Sigmoid colon (tissue), 4 donors: ENCODE data around the gene NAA80.

ENCODE experiments used
- CTCF ChIP-seq, 4 experiments: fragments of 450-650 bp in 3 of 4; fragments of 200-600 bp in 1 of 4; IDR thresholded peaks; one replicate each; pipeline ENCODE4 v1.5.1; 2016 to 2019; ENCODE audit warnings: antibody characterized with exemption in 4 of 4, mild to moderate bottlenecking in 3 of 4, moderate library complexity in 2 of 4
- POLR2A ChIP-seq, 2 donors: fragments of 450-650 bp; IDR thresholded peaks; one replicate each; pipeline ENCODE4 v1.6.1; 2016; ENCODE audit warnings: antibody characterized with exemption in 2 of 2, mild to moderate bottlenecking in 2 of 2, moderate library complexity in 2 of 2
- POLR2AphosphoS5 ChIP-seq, 4 donors: sonication (generic); formaldehyde crosslinking; IDR thresholded peaks; one replicate each; pipeline ENCODE4 v1.6.1; 2017; ENCODE audit warnings: antibody characterized with exemption in 4 of 4

GRCh38 chr3:50314816-50315215, 15.6 kb upstream of the NAA80 start:
- TF ChIP-seq POLR2A (IDR thresholded peaks at IDR 0.05) (no peak), CTCF (IDR thresholded peaks at IDR 0.05) (no peak), POLR2AphosphoS5 (IDR thresholded peaks at IDR 0.05) (no peak)
